ENCODE measurements around the gene GPX8. TPM values are rescaled to one million over a fixed set of nuclear protein-coding genes. Genes with fewer than 3 reads are reported as not detected.

The GPX8 gene
- total and polyA plus RNA-seq, 4 donors, result 26.2 to 49.8 (median 32.0) TPM

DNA sequence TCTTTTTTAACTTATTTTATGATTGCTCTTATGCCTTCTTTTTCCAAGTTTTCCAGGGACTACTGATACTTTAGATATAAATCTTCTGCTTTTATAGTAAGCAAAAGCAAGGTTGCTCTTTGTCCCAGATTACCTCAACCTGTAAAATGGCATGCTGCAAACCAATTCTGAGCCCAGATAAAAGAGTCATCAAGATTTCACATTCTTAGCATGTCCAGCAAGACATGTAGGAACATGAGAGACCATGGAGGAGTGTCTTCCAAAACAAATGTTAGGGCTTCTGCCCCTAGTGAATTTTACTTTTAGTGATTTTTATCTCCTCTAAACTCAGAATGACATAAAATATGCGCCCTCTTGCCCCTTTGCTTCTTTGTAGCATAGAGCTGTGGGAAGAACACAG lies 20.0 kb downstream of the GPX8 start:
- H3K9me3 ChIP-seq (ENCODE audit: control insufficient read depth, low read length), result peaks cover 2% of the 10 kb centered on the region
- no peaks in the 10 kb centered on the region for H3K36me3 ChIP-seq (ENCODE audit: control insufficient read depth in 1 of 2, insufficient read depth in 2 of 2, low read length in 1 of 2)
- no peaks in the 10 kb centered on the region for H3K4me1 ChIP-seq (ENCODE audit: control insufficient read depth in 1 of 2, insufficient read depth in 2 of 2, low read length in 2 of 2)
- intact Hi-C loops (cut with DNase I), result no loop called here
- no peak overlapping the region for H3K27ac ChIP-seq (ENCODE audit: low read depth in 1 of 2, low read length in 2 of 2)
- 61 to 72% methylated on average over 1 of the region's 1 CpG for WGBS, 2 donors
- no peak overlapping the region for H3K4me3 ChIP-seq (ENCODE audit: low read length in 2 of 2)
- ATAC-seq (ENCODE audit: low FRiP score), result no peak
- DNase-seq, result no peak
- H3K27me3 ChIP-seq (ENCODE audit: control insufficient read depth in 1 of 2, insufficient read depth in 2 of 2, low read length in 1 of 2), result no peaks in the 10 kb centered on the region

DNA sequence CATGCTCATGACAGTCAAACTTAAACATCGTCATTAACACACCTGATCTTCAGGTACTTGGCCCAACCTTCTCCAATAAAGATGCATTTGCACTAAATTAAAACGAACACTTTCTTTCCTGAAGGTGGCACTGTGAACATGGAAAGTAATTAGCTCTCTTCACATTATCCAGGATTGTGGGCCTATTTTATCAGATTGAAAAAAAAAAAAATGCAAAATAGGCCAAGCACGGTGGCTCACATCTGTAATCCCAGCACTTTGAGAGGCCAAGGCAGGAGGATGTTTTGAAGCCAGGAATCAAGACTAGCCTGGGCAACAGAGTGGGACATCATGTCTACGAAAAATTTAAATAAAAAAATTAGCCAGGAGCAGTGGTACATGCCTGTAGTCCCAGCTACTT lies 27.4 kb downstream of the GPX8 start:
- WGBS, 2 donors, result 61 to 63% methylated on average over 4 of the region's 4 CpGs
- no peaks in the 10 kb centered on the region for H3K4me1 ChIP-seq (ENCODE audit: control insufficient read depth in 1 of 2, insufficient read depth in 2 of 2, low read length in 2 of 2)
- H3K27ac ChIP-seq (ENCODE audit: low read depth in 1 of 2, low read length in 2 of 2), result no peak overlapping the region
- intact Hi-C loops (cut with DNase I), result no loop called here
- H3K27me3 ChIP-seq (ENCODE audit: control insufficient read depth in 1 of 2, insufficient read depth in 2 of 2, low read length in 1 of 2), result no peaks in the 10 kb centered on the region
- no peak for ATAC-seq (ENCODE audit: low FRiP score)
- no peaks in the 10 kb centered on the region for H3K36me3 ChIP-seq (ENCODE audit: control insufficient read depth in 1 of 2, insufficient read depth in 2 of 2, low read length in 1 of 2)
- no peak overlapping the region for H3K4me3 ChIP-seq (ENCODE audit: low read length in 2 of 2)
- DNase-seq, result no peak
- H3K9me3 ChIP-seq (ENCODE audit: control insufficient read depth, low read length), result peaks cover 2% of the 10 kb centered on the region

DNA sequence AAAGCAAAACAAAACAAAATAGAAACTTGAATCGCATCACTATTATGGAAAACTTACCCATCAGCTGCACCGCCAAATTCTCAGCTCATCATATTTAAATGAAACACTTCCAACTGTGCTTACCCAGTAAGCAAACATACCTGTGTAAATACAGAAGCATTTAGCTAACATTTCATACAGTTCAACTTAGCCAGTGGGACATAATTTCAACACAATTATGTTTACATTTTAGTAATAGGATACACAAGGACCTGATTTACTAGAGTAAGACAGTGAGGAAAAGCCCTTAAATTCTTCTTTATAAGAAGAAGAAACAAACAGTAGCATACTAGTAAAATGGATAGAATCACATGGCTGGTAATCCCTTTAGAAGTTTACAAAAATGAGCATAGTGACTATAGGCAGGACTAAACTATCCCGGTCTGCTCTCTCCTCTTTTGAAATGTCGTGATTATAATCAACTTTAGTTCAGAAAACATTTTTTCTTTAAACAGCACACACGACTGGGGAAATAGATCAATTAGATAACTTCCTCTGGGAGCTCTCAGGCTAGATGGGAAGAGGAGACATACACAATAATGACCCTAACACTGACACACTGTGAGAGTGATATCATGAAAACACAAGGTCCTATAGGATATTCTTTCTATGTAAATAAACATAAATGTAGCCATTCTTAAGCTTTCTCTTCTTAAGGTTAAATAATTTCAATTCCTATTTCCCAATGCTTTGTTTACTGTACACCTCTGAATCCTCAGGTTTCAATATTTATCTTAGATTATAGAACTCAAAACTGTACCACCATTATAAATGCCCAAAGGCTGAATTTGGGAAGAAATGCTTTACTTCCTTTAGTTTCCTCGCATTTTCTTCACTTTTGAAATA lies 28.9 kb downstream of the GPX8 start:
- 65 to 67% methylated on average over 6 of the region's 6 CpGs for WGBS, 2 donors
- intact Hi-C loops (cut with DNase I), result no loop called here
- no peak for ATAC-seq (ENCODE audit: low FRiP score)
- Histone ChIP-seq H3K4me1 (ENCODE audit: control insufficient read depth in 1 of 2, insufficient read depth in 2 of 2, low read length in 2 of 2) (no peaks in the 10 kb centered on the region), H3K27ac (ENCODE audit: low read depth in 1 of 2, low read length in 2 of 2) (no peak overlapping the region), H3K36me3 (ENCODE audit: control insufficient read depth in 1 of 2, insufficient read depth in 2 of 2, low read length in 1 of 2) (no peaks in the 10 kb centered on the region), H3K4me3 (ENCODE audit: low read length in 2 of 2) (no peak overlapping the region), H3K9me3 (ENCODE audit: control insufficient read depth, low read length) (no peaks in the 10 kb centered on the region), H3K27me3 (ENCODE audit: control insufficient read depth in 1 of 2, insufficient read depth in 2 of 2, low read length in 1 of 2) (no peaks in the 10 kb centered on the region)
- DNase-seq, result no peak

DNA sequence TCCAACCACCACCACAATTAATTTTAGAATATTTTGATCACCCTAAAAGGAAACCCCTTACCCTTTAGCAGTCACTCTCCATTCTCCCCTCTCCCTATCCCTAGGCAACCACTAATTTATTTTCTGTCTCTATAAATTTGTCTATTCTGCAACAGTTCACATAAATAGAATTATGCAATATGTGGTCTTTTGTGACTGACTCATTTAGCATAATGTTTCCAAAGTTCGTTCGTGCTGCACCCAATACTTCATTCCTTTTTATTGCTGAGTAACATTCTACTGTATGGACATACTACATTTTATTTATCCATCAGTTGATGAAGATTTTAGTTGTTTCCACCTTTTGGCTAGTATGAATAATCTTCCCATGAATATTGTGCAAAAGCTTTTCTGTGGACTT lies 31.2 kb downstream of the GPX8 start:
- ATAC-seq (ENCODE audit: low FRiP score) (no peak), DNase-seq (no peak)
- H3K4me3 ChIP-seq (ENCODE audit: low read length in 2 of 2), result no peak overlapping the region
- WGBS, 2 donors, result 86 to 88% methylated on average over 2 of the region's 2 CpGs
- no peaks in the 10 kb centered on the region for H3K9me3 ChIP-seq (ENCODE audit: control insufficient read depth, low read length)
- H3K27me3 ChIP-seq (ENCODE audit: control insufficient read depth in 1 of 2, insufficient read depth in 2 of 2, low read length in 1 of 2), result no peaks in the 10 kb centered on the region
- no peak overlapping the region for H3K27ac ChIP-seq (ENCODE audit: low read depth in 1 of 2, low read length in 2 of 2)
- no peaks in the 10 kb centered on the region for H3K36me3 ChIP-seq (ENCODE audit: control insufficient read depth in 1 of 2, insufficient read depth in 2 of 2, low read length in 1 of 2)
- H3K4me1 ChIP-seq (ENCODE audit: control insufficient read depth in 1 of 2, insufficient read depth in 2 of 2, low read length in 2 of 2), result no peaks in the 10 kb centered on the region
- intact Hi-C loops (cut with DNase I), result no loop called here

DNA sequence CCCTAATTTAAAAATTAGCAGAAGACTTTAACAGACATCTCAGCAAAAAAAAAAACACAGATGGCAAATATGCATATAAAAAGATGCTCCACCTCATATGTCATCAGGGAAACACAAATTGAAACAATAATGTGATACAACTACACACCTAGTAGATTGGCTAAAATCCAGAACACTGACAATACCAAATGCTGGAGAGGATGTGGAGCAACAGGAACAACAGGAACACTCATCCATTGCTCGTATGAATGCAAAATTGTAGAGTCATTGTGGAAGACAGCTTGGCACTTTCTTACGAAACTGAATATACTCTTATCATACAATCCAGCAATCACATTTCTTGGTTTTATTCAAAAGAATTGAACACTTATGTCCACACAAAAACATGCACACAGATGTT lies 45.0 kb downstream of the GPX8 start:
- DNase-seq (no peak), ATAC-seq (ENCODE audit: low FRiP score) (no peak)
- Histone ChIP-seq H3K27ac (ENCODE audit: low read depth in 1 of 2, low read length in 2 of 2) (no peak overlapping the region), H3K9me3 (ENCODE audit: control insufficient read depth, low read length) (no peaks in the 10 kb centered on the region), H3K4me1 (ENCODE audit: control insufficient read depth in 1 of 2, insufficient read depth in 2 of 2, low read length in 2 of 2) (no peaks in the 10 kb centered on the region), H3K4me3 (ENCODE audit: low read length in 2 of 2) (no peak overlapping the region), H3K36me3 (ENCODE audit: control insufficient read depth in 1 of 2, insufficient read depth in 2 of 2, low read length in 1 of 2) (no peaks in the 10 kb centered on the region), H3K27me3 (ENCODE audit: control insufficient read depth in 1 of 2, insufficient read depth in 2 of 2, low read length in 1 of 2) (no peaks in the 10 kb centered on the region)
- intact Hi-C loops (cut with DNase I), result no loop called here
- 66 to 80% methylated on average over 2 of the region's 2 CpGs for WGBS, 2 donors

DNA sequence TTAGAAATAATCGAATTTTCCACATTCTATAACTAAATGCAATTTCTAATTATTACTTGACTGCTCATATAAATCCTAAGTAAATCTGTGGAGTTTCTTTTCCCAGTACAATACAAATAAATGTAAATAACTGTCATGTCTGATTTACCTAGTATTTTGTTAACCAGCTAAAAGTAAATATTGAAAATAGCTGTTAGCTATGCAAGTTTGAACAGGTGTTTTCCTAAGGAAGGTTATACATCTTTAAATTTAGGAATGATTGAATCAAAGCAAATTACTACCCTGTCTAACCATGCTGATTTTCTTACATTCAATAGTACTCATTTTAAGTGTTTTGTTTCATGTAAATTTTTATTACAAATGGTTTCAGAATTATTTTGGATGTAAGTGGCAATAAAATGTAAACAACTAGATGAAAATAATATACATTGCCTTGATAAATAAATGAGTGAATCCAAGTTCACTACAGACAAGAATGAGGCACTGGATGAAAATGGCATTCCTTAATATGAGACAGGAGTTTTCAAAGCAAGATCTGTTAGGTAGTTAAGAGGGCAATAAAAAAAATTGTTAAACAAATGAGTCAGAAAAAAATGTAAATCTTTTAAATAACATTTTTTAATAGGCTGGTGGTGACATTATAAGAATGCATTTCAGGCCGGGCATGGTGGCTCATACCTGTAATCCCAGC lies 51.4 kb downstream of the GPX8 start:
- intact Hi-C loops (cut with DNase I), result no loop called here
- no peak overlapping the region for H3K27ac ChIP-seq (ENCODE audit: low read depth in 1 of 2, low read length in 2 of 2)
- no peak overlapping the region for H3K4me3 ChIP-seq (ENCODE audit: low read length in 2 of 2)
- no peak for ATAC-seq (ENCODE audit: low FRiP score)
- H3K4me1 ChIP-seq (ENCODE audit: control insufficient read depth in 1 of 2, insufficient read depth in 2 of 2, low read length in 2 of 2), result no peaks in the 10 kb centered on the region
- 79 to 89% methylated on average over 2 of the region's 2 CpGs for WGBS, 2 donors
- no peaks in the 10 kb centered on the region for H3K9me3 ChIP-seq (ENCODE audit: control insufficient read depth, low read length)
- H3K36me3 ChIP-seq (ENCODE audit: control insufficient read depth in 1 of 2, insufficient read depth in 2 of 2, low read length in 1 of 2), result no peaks in the 10 kb centered on the region
- DNase-seq, result no peak
- no peaks in the 10 kb centered on the region for H3K27me3 ChIP-seq (ENCODE audit: control insufficient read depth in 1 of 2, insufficient read depth in 2 of 2, low read length in 1 of 2)

Small RNA genes within 50 kb of the gene (microRNA-seq; reads per million reads assigned to microRNA genes)
- gene MIR449A (3.6 to 6.0 reads per million in 2 donors), gene MIR449B (0 to 0.60 reads per million in 2 donors), gene MIR449C (0 reads per million in 2 donors)

Other genes starting within 250 kb of the GPX8 start
- gene ESM1, start 174.6 kb upstream of the GPX8 start, total RNA-seq, result 1 to 10 TPM in 1 of 2 donors, under 1 TPM in 1; 0.49 to 1.1 TPM
- gene ESM1, start 174.6 kb upstream of the GPX8 start, polyA plus RNA-seq, result 1 to 10 TPM in 1 of 2 donors, under 1 TPM in 1; 0.59 to 1.9 TPM
- gene GZMK, start 135.9 kb upstream of the GPX8 start, total RNA-seq, result 1 to 10 TPM; 1.7 to 1.9 TPM
- 1 to 10 TPM in 1 of 2 donors, under 1 TPM in 1; 0.31 to 4.1 TPM for gene GZMK, start 135.9 kb upstream of the GPX8 start, polyA plus RNA-seq
- 1 to 10 TPM; 1.1 to 5.4 TPM for gene GZMA, start 57.5 kb upstream of the GPX8 start, total RNA-seq
- gene GZMA, start 57.5 kb upstream of the GPX8 start, polyA plus RNA-seq, result 10 to 100 TPM in 1 of 2 donors, under 1 TPM in 1; 0.59 to 13.4 TPM
- gene CDC20B, start 13.0 kb downstream of the GPX8 start, total RNA-seq, result not detected
- gene CDC20B, start 13.0 kb downstream of the GPX8 start, polyA plus RNA-seq, result not detected
- under 1 TPM in 1 of 2 donors, not detected in 1; 0.26 TPM for gene MCIDAS, start 67.1 kb downstream of the GPX8 start, total RNA-seq
- not detected for gene MCIDAS, start 67.1 kb downstream of the GPX8 start, polyA plus RNA-seq
- gene CCNO, start 73.4 kb downstream of the GPX8 start, total RNA-seq, result 1 to 10 TPM in 1 of 2 donors, under 1 TPM in 1; 0.54 to 1.3 TPM
- 10 to 100 TPM in 1 of 2 donors, under 1 TPM in 1; 0.88 to 10.1 TPM for gene CCNO, start 73.4 kb downstream of the GPX8 start, polyA plus RNA-seq
- 10 to 100 TPM; 24.6 to 27.0 TPM for gene DHX29, start 147.5 kb downstream of the GPX8 start, total RNA-seq
- 10 to 100 TPM in 1 of 2 donors, 1 to 10 TPM in 1; 9.9 to 19.1 TPM for gene DHX29, start 147.5 kb downstream of the GPX8 start, polyA plus RNA-seq
- 10 to 100 TPM; 74.8 to 88.4 TPM for gene MTREX, start 147.8 kb downstream of the GPX8 start, total RNA-seq
- 10 to 100 TPM; 13.0 to 28.0 TPM for gene MTREX, start 147.8 kb downstream of the GPX8 start, polyA plus RNA-seq